Ureter (tissue), 1 donor: ENCODE measurements around the gene ATP23. TPM values are rescaled to one million over a fixed set of nuclear protein-coding genes. Genes with fewer than 3 reads are reported as not detected.
A peak's percentile ranks its signal among the peaks of the same experiment; 100 is the strongest.

Experiments
- DNase-seq: peaks from one replicate; pipeline ENCODE4 v3.0.0-alpha.2; 2020; ENCODE audit warnings: low spot score
- total RNA-seq: library from RNA; stranded (reverse); gene quantifications from one replicate; pipeline ENCODE4 v1.2.4, GENCODE V29; 2023
- donor health status: DM: yes; HTN: yes; CAD: no.

The ATP23 gene, protein sequence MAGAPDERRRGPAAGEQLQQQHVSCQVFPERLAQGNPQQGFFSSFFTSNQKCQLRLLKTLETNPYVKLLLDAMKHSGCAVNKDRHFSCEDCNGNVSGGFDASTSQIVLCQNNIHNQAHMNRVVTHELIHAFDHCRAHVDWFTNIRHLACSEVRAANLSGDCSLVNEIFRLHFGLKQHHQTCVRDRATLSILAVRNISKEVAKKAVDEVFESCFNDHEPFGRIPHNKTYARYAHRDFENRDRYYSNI
- 8.5 TPM for total RNA-seq

- DNase-seq, result peak; percentile 90
Observed at GRCh38 chr12:57941165-57941894, at the start of gene ATP23. Gene ATP23 (plus strand): TSS chr12:57941567. CDS start chr12:57941702, 135 bp downstream.

DNA sequence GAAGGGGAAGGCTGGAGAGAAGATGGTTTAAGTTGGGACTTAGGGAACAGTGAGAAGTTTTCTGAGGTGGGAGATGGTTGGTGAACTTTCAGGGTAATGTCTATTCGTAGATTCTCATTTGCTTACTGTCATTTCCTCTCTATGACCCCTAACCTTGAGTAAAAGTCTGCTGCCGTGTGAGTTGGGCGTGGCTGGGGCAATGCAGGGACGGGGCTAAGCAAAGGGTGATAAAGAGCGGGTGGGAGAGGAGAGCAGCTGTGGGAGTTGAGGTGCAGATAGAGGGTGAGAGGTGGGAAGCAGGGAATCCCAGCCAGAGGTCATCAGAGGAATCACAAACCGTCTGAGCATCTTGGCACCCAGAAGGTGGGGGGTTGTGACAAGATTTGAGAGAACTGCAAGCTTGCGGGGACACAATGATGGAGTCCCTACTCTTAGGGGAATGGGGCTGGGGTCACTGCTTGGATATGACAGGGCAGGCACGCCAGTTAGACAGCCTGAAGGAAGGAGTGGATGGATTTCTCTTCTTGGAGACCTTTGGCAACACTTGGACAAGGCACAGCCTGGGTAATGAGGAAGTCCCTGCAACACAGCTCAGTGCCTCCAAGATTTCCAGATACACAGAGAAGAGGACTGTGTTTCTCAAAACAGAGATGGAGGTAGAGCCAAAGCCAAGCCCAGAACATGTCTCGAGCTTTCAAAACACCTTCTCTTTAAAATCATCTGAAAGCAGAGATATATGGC lies 49.0 kb upstream of the ATP23 start:
- no peak for DNase-seq

GRCh38 chr12:57893431-57894353 lies 47.7 kb upstream of the ATP23 start:
- peak; percentile 92 for DNase-seq

DNA sequence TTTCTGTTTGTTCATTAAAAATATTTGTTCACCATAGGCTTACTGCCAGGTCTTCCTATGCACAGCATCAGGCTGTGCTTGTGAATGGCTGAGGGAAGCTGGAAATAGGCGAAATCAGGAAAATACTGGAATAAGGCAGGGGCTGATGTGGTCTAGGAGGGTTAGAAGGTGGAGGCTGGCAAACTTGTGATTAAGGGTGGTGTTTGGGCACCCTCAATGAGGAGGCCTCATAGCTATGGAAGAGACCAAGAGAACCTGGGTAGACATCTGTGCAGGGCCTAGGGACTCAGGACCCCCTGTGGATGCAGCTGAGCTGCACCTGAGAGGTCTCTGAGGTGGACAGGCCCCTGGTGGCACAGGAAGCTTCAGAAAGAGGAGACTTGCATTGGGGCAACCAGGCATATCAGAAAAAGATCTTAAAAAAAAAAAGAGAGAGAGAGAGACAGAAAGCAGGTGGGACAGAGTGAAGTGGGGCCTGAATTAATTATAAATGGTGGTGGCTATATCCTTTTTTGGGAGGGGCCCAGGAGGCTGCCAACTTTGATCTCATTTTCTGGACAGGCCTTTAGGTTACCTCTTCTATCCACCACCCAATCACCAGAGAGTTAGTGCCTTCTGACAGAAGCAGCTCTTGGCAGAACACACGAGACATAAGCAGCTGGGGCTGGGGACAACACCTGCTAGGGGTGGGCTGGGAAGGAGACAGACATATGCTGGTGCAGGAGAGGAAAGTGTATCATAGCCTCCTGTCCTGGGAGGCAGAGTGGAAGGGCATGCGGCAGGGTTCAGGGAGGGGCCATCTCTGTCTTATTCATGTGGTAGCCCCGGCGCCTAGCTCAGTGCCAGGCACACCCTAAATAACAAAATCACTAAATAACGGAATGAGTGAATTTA lies 46.7 kb upstream of the ATP23 start:
- DNase-seq, result no peak

- no peak for DNase-seq
Observed at GRCh38 chr12:57895389-57896114, 45.8 kb upstream of the ATP23 start.

DNA sequence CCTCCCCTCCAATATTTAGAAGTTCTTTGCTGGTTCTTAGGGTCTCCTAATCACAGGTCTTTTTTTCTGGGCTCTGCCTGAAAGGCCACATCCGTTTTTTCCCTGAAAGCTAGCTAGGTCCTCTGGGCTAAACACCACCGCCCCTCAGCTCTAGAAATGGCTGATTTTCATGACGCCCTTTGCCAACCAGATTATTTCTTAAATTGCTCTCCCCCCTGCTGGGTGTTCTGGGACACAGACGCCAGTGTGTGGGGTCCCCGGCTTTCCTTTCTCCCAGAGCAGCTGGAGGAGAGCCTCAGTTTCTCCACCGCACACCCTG lies 45.3 kb upstream of the ATP23 start:
- no peak for DNase-seq

DNA sequence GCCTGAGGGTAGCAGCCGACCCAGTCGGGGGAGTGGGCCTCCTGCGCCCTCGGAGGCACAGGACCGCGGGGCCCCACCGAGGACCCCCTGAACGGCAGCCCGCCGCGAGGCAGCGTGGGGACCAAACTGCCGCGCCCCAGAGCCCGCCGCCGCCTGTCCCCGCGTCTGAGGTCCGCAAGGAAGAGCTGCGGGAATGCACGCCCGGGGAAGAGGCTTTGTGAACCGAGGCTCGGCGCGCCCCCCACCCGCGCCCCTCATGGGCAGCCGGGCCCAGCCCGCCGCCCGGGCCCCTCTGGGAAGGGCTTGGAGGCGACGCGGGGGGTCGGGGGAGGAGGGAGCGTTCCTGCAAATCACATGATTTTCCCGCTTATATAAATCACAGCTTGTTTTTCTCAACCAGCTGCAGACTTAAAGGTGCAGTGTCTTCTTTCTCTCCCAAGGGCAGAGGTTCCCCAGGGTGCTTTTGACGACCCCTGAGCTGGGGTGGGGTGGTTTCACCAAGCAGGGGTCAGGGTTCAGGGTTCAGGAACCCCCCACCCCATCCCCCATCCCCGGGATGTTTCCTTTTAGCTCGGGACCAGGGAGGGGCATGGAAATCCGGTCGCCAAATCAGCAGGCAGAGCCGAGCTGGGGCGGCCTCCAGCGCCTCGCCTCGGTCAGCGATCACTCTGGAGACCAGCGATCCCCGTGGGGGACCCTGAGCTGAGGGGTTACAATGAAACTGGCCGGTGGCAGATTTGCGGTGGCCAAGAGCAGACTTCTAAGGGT lies 44.7 kb upstream of the ATP23 start:
- peak; percentile 81 for DNase-seq

GRCh38 chr12:57897286-57897974 lies 43.9 kb upstream of the ATP23 start:
- no peak for DNase-seq

DNA sequence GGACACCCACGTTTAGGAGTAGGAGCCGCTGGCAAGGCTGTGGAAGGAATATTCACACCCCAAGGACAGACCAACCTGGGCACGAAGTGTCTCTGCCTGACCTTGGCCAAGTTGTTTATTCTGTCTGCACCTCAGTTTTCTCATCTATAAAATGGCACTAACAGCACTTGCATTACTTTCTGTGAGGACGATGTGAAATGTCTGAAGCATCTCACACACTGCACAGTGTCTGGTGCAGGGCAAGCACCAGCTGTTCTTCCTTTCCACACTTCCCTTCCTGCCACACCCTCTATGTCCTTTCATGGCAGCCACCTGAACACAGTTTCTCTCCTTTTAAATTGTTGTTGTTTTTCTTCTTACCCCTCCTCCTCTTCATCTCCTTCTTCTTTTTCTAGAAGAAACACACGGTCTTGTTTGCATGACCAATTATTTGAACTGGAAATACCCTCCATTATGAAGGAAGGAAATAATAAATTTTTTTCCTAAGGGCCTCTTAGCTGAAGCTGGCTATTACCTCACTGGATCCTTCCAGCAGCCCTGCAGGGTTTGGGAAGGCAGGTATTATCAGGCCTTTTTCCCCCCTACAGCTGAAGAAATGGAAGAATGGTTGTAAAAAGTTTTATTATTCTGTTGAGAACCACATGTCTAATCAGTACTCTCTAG lies 42.9 kb upstream of the ATP23 start:
- no peak for DNase-seq

DNA sequence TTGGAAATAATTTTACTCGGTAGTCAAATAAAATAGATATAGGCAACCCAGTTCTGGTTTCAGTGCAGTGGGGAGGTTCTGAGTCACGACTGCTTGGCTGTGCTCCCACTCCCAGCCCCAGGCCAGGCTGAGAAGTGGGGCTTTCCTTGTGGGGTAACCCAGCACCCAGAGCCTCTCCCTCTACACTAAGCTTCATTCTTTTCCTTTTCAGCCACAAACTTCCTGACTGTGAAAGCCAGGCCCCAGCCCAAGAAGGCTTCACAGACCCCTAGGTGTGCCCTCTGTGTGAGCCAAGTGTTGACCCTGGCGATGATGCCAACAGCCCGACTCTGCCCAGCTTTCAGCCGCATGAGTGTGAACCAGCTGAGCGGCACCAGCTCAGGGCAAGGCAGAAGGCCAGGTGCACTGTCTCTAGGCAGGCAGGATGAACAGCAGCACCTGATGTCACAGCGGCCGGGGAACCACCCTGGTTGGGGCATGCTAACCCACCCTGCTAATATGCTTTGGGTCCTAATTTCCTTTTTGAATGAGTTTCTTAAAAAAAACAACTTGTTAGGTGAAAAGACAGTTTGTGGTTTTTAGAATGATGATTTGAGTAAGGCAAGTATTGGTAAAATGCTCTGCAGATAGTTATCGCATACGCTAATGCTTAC lies 42.2 kb upstream of the ATP23 start:
- no peak for DNase-seq

DNA sequence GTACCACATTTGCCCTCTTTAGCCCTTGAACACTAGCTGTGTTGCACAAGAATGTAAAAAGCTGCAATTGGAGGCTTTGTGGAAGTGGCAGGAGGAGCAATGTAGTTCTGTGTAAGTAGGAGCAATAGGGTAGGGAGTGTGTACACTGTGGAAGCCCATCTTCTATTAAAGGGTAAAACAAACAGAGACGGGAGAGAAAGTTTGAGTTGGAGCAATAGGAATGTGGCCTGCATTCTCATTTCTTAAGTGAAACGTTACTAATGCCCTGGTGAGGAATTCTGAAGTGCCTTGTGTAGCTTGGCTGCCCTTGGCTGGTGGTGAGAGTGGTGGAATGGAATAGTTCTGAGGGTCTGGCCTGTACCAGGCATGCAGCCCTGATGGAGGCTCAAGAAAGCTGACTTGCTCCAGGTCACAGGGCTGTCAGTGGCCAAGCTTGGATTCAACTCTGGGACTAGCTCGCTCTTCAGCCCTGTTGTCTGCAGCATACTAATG lies 38.8 kb upstream of the ATP23 start:
- DNase-seq, result no peak

DNA sequence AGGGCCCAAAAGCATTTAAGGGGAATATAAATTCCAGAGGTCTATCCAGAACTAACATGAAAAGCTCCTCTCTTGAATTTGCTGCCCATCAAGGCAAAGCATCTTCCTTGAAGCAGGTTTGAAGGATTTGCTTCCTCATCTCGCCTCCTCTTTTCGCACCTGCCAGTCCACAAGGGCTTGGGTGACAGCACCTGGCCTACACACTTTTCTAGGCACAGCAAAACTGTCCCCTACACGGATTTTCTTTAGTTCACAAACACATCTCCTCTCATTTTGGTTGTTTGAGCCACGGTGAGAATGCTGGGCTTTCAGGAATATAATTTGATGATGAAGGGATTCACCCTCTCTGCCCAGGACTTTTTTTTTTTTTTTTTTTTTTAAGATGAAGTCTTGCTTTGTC lies 36.9 kb upstream of the ATP23 start:
- DNase-seq, result no peak

DNA sequence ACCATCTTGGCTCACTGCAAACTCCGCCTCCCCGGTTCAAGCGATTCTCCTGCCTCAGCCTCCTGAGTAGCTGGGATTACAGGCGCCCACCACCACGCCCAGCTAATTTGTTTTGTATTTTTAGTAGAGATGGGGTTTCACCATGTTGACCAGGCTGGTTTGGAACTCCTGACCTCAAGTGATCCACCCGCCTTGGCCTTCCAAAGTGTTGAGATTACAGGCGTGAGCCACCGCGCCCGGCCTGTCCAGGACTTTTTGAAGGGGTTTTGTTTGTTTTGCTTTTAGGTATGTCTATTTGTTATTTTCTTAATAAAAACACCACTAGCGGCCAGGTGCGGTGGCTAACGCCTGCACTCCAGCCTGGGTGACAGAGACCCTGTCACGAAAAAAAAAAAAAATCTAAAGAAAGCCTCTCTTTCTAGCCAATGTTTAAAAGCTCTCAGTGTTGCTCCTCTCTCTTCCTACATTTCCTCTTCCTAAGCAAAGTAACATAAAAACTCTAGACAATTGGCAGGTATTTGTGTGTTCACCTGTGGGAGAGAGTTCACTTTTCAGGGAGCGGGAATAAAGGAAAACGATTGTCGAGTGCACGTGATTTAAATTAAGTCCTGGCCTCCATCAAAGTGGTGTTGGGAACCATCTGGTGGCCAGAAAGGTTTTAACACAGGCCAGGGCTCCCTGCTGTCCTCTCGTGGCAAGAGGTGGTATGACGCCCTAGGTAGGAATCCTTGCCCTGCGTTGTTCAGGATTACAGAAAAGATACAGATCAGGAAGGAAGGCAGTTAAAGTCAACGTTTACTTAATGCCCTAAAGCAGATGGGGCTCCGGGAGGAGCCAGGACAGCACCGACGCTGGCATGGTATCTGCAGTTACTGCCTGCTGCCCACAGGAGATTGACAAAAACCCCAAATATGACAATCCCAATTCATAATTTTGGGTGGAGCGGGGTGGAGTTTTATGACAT lies 36.2 kb upstream of the ATP23 start:
- peak; percentile 91 for DNase-seq

DNA sequence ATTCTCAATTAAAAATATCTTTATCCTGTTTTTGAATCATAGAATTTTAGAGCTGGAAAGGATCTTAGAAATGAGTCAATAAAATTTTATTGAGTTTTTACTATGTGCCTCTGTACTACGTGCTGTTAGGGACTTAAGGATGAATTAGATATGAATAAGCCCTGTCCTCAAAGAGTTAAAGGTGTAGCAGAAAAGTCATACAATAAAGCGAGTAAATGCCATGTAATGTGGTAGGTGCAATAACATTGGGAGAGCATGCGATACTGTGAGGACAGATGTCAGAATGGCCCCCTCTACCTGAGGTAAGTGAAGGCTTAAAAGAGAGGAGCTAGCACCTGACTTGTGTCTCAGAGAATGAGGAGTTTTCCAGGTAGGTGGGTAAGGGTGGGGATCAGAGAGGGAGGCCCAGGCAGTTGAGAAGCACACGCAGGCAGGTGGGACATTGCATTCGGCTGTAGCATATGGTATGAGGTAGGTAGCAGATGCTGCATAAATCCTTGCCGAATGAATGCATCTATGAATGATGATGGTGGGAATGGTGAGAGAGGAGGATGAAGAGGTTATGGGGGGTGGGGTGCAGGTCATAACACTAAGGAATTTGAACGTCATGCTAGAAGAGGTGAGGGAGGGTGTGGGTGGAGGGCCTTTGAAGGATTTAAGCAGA lies 35.4 kb upstream of the ATP23 start:
- no peak for DNase-seq

GRCh38 chr12:57906821-57907220 lies 34.5 kb upstream of the ATP23 start:
- no peak for DNase-seq

DNA sequence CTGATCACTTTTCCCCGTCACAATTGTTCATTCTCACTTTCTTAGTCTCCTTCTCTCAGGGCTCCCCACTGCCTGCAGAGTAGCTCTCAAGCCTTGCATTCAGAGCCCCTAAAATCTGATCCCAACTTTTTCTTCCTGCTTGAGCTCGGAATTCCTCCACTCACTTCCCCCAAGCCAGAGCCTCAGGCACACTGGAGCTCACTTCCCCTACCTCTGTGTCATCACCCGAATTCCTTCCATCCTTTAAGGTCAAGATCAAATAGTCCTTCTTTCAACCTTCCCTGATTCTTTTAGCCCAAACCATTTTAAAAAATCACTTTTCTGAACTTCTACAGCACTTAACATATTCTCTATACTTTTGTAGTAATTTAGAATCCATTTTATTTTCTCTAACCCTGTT lies 34.1 kb upstream of the ATP23 start:
- no peak for DNase-seq
